Immature natural killer cell (primary cell): Measurements from ENCODE around the gene SMIM30. TPM values are rescaled to one million over a fixed set of nuclear protein-coding genes. Genes with fewer than 3 reads are reported as not detected.

Source experiments
- DNase-seq, 3 donors: peaks; one replicate each; pipeline ENCODE4 v3.0.0; 2022; ENCODE audit warnings: mixed read lengths in 1 of 3
- H3K27ac Mint-ChIP-seq, 6 donors: one replicate each; pipeline ENCODE4 v1.8.0; 2020; ENCODE audit warnings: mixed read lengths in 6 of 6, mild to moderate bottlenecking in 5 of 6, inconsistent platforms in 4 of 6, moderate library complexity in 3 of 6
- H3K27me3 Mint-ChIP-seq, 3 donors: one replicate each; pipeline ENCODE4 v1.8.0; 2020 to 2021; ENCODE audit warnings: low read depth in 3 of 3, mild to moderate bottlenecking in 3 of 3, mixed read lengths in 3 of 3, moderate library complexity in 3 of 3, inconsistent platforms in 1 of 3
- H3K36me3 Mint-ChIP-seq, 3 donors: one replicate each; pipeline ENCODE4 v1.8.0; 2020; ENCODE audit warnings: mixed read lengths in 3 of 3, inconsistent platforms in 2 of 3, mild to moderate bottlenecking in 2 of 3
- H3K4me1 Mint-ChIP-seq, 2 donors: one replicate each; pipeline ENCODE4 v1.8.0; 2020; ENCODE audit warnings: inconsistent platforms in 2 of 2, mild to moderate bottlenecking in 2 of 2, mixed read lengths in 2 of 2, moderate library complexity in 1 of 2
- H3K4me3 Mint-ChIP-seq, 5 donors: one replicate each; pipeline ENCODE4 v1.8.0; 2020; ENCODE audit warnings: mild to moderate bottlenecking in 5 of 5, mixed read lengths in 5 of 5, inconsistent platforms in 3 of 5, moderate library complexity in 3 of 5
- H3K9me3 Mint-ChIP-seq, 6 donors: one replicate each; pipeline ENCODE4 v1.8.0; 2020; ENCODE audit warnings: mild to moderate bottlenecking in 6 of 6, mixed read lengths in 6 of 6, inconsistent platforms in 4 of 6, moderate library complexity in 3 of 6
- polyA plus RNA-seq, 3 donors: library from polyadenylated mRNA; unstranded; fragments of 300-500 nt; fragmentation: Illumina TruSeq; gene quantifications; one replicate each; pipeline ENCODE4 v1.2.3, GENCODE V29; 2021

Gene SMIM30
- polyA plus RNA-seq, 3 donors from 2014 or later, result 30.7 to 43.2 (median 34.9) TPM

GRCh38 chr7:113087071-113087998 lies 31.0 kb downstream of the SMIM30 start:
- Mint-ChIP-seq H3K4me1 (no peaks in the 10 kb centered on the region), H3K9me3 (peaks cover 0 to 5% (median under 1%) of the 10 kb centered on the region in 6 donors), H3K27me3 (peaks cover 3 to 20% (median 12%) of the 10 kb centered on the region in 3 donors), H3K27ac (no peak overlapping the region), H3K36me3 (no peaks in the 10 kb centered on the region), H3K4me3 (peak overlapping the region in 1 of 5 donors; percentile 11)
- DNase-seq, result no peak

- peaks cover 0 to 5% (median under 1%) of the 10 kb centered on the region in 6 donors for H3K9me3 Mint-ChIP-seq
- no peaks in the 10 kb centered on the region for H3K36me3 Mint-ChIP-seq
- peak within 1 kb of the TSS in 2 of 5 donors; percentile 11 to 35 for H3K4me3 Mint-ChIP-seq
- no peak within 1 kb of the TSS for H3K27ac Mint-ChIP-seq
- H3K4me1 Mint-ChIP-seq, result no peaks in the 10 kb centered on the region
- peaks cover 3 to 23% (median 10%) of the 10 kb centered on the region in 3 donors for H3K27me3 Mint-ChIP-seq
- DNase-seq, result peak in 1 of 3 donors; percentile 1
Observed at GRCh38 chr7:113086431-113086888, 31.9 kb downstream of the SMIM30 start, which contains the start of gene GPR85. Gene GPR85 (minus strand): TSS chr7:113086827. CDS start chr7:113084721, 2,106 bp downstream.

GRCh38 chr7:113085781-113086390 lies 32.5 kb downstream of the SMIM30 start:
- H3K4me1 Mint-ChIP-seq, result no peaks in the 10 kb centered on the region
- DNase-seq, result no peak
- H3K27ac Mint-ChIP-seq, result no peak overlapping the region
- no peaks in the 10 kb centered on the region for H3K36me3 Mint-ChIP-seq
- peak overlapping the region in 1 of 5 donors; percentile 35 for H3K4me3 Mint-ChIP-seq
- H3K27me3 Mint-ChIP-seq, result peaks cover 3 to 23% (median 10%) of the 10 kb centered on the region in 3 donors
- H3K9me3 Mint-ChIP-seq, result peaks cover 0 to 5% (median under 1%) of the 10 kb centered on the region in 6 donors

GRCh38 chr7:113084496-113085172 lies 33.7 kb downstream of the SMIM30 start:
- DNase-seq, result no peak
- Mint-ChIP-seq H3K27me3 (peaks cover 3 to 23% (median 10%) of the 10 kb centered on the region in 3 donors), H3K4me3 (no peak overlapping the region), H3K9me3 (peaks cover 0 to 5% (median 0%) of the 10 kb centered on the region in 6 donors), H3K27ac (no peak overlapping the region), H3K36me3 (no peaks in the 10 kb centered on the region), H3K4me1 (no peaks in the 10 kb centered on the region)

GRCh38 chr7:113083816-113084495 lies 34.4 kb downstream of the SMIM30 start:
- no peaks in the 10 kb centered on the region for H3K36me3 Mint-ChIP-seq
- H3K27me3 Mint-ChIP-seq, result peaks cover 3 to 23% (median 10%) of the 10 kb centered on the region in 3 donors
- H3K9me3 Mint-ChIP-seq, result peaks cover 0 to 5% (median 0%) of the 10 kb centered on the region in 6 donors
- no peak overlapping the region for H3K27ac Mint-ChIP-seq
- H3K4me1 Mint-ChIP-seq, result no peaks in the 10 kb centered on the region
- H3K4me3 Mint-ChIP-seq, result no peak overlapping the region
- DNase-seq, result no peak

GRCh38 chr7:113083132-113083815 lies 35.1 kb downstream of the SMIM30 start:
- no peaks in the 10 kb centered on the region for H3K4me1 Mint-ChIP-seq
- no peak overlapping the region for H3K27ac Mint-ChIP-seq
- no peak for DNase-seq
- H3K9me3 Mint-ChIP-seq, result peaks cover 0 to 5% (median 0%) of the 10 kb centered on the region in 6 donors
- no peak overlapping the region for H3K4me3 Mint-ChIP-seq
- peaks cover 3 to 23% (median 10%) of the 10 kb centered on the region in 3 donors for H3K27me3 Mint-ChIP-seq
- H3K36me3 Mint-ChIP-seq, result no peaks in the 10 kb centered on the region

GRCh38 chr7:113078331-113078730 lies 40.0 kb downstream of the SMIM30 start:
- Mint-ChIP-seq H3K27ac (no peak overlapping the region), H3K4me3 (no peak overlapping the region), H3K36me3 (no peaks in the 10 kb centered on the region), H3K4me1 (no peaks in the 10 kb centered on the region), H3K9me3 (no peaks in the 10 kb centered on the region), H3K27me3 (peaks cover 0 to 6% (median 0%) of the 10 kb centered on the region in 3 donors)
- DNase-seq, result no peak

- H3K36me3 Mint-ChIP-seq, result no peaks in the 10 kb centered on the region
- no peaks in the 10 kb centered on the region for H3K4me1 Mint-ChIP-seq
- no peak overlapping the region for H3K4me3 Mint-ChIP-seq
- H3K27ac Mint-ChIP-seq, result no peak overlapping the region
- peaks cover 0 to 3% (median 0%) of the 10 kb centered on the region in 3 donors for H3K27me3 Mint-ChIP-seq
- DNase-seq, result no peak
- no peaks in the 10 kb centered on the region for H3K9me3 Mint-ChIP-seq
Observed at GRCh38 chr7:113076703-113077102, 41.7 kb downstream of the SMIM30 start.

GRCh38 chr7:113071465-113071864 lies 46.9 kb downstream of the SMIM30 start:
- no peak overlapping the region for H3K4me3 Mint-ChIP-seq
- H3K9me3 Mint-ChIP-seq, result peaks cover 0 to 5% (median 0%) of the 10 kb centered on the region in 6 donors
- peaks cover 0 to 10% (median 0%) of the 10 kb centered on the region in 3 donors for H3K27me3 Mint-ChIP-seq
- H3K27ac Mint-ChIP-seq, result no peak overlapping the region
- H3K36me3 Mint-ChIP-seq, result no peaks in the 10 kb centered on the region
- DNase-seq, result no peak
- H3K4me1 Mint-ChIP-seq, result no peaks in the 10 kb centered on the region

Other genes with a start within 250 kb of the SMIM30 start
- not detected for gene GPR85, start 31.7 kb downstream of the SMIM30 start, polyA plus RNA-seq